GM21526 (cell line): ENCODE results near the gene P2RX6.
"Not testable (repeated sequence)": the region's sequence is repeated elsewhere in the genome, so short reads cannot be mapped to it uniquely, and the experiment has no call there.

ENCODE experiments used
- ATAC-seq: cut with Tn5 transposase; IDR thresholded peaks from one replicate; pipeline ENCODE4 v1.9.1; 2021; ENCODE audit warnings: moderate library complexity; ENCODE audit not compliant: unreplicated experiment, low FRiP score

P2RX6 gene

GRCh38 chr22:21071796-21072195 lies 56.8 kb downstream of the P2RX6 start:
- ATAC-seq = not testable (repeated sequence)

- ATAC-seq = no peak
These were observed 58.1 kb downstream of the P2RX6 start for GRCh38 chr22:21073023-21073422.

GRCh38 chr22:21073482-21073881 lies 58.5 kb downstream of the P2RX6 start:
- no peak for ATAC-seq

GRCh38 chr22:21074102-21074715 lies 59.2 kb downstream of the P2RX6 start:
- no peak for ATAC-seq

- no peak for ATAC-seq
These were observed 60.7 kb downstream of the P2RX6 start for GRCh38 chr22:21075516-21076138.

GRCh38 chr22:21076912-21077625 lies 62.1 kb downstream of the P2RX6 start:
- ATAC-seq = no peak
